ENCODE results near the gene CD160. TPM values are rescaled to one million over a fixed set of nuclear protein-coding genes. Genes with fewer than 3 reads are reported as not detected.
"Not testable (repeated sequence)": the region's sequence is repeated elsewhere in the genome, so short reads cannot be mapped to it uniquely, and the experiment has no call there.

CD160 gene
- total RNA-seq, 1 donor from 2014 or later, result not detected

- Mint-ChIP-seq H3K27me3 (ENCODE audit: unreplicated experiment) (no peaks in the 10 kb centered on the region), H3K9me3 (ENCODE audit: unreplicated experiment) (no peaks in the 10 kb centered on the region), H3K4me3 (ENCODE audit: unreplicated experiment) (no peak overlapping the region), H3K4me1 (ENCODE audit: unreplicated experiment) (peaks cover 17% of the 10 kb centered on the region), H3K36me3 (ENCODE audit: unreplicated experiment) (peaks cover 49% of the 10 kb centered on the region), H3K27ac (ENCODE audit: unreplicated experiment) (peak overlapping the region; percentile 87)
- TF ChIP-seq CTCF (IDR thresholded peaks at IDR 0.05), result no peak
- no peak for DNase-seq (ENCODE audit: extremely low spot score, unreplicated experiment)
These were observed 32.3 kb downstream of the CD160 start for GRCh38 chr1:145751491-145752037.

- no peak for DNase-seq (ENCODE audit: extremely low spot score, unreplicated experiment)
- Mint-ChIP-seq H3K27me3 (ENCODE audit: unreplicated experiment) (no peaks in the 10 kb centered on the region), H3K4me1 (ENCODE audit: unreplicated experiment) (peaks cover 4% of the 10 kb centered on the region), H3K9me3 (ENCODE audit: unreplicated experiment) (peaks cover 5% of the 10 kb centered on the region), H3K4me3 (ENCODE audit: unreplicated experiment) (no peak overlapping the region), H3K36me3 (ENCODE audit: unreplicated experiment) (peaks cover 45% of the 10 kb centered on the region), H3K27ac (ENCODE audit: unreplicated experiment) (no peak overlapping the region)
- TF ChIP-seq CTCF (IDR thresholded peaks at IDR 0.05), result no peak
These were observed 38.1 kb downstream of the CD160 start for GRCh38 chr1:145757420-145757819.

- no peak for TF ChIP-seq CTCF (IDR thresholded peaks at IDR 0.05)
- H3K4me3 Mint-ChIP-seq (ENCODE audit: unreplicated experiment), result no peak overlapping the region
- no peaks in the 10 kb centered on the region for H3K27me3 Mint-ChIP-seq (ENCODE audit: unreplicated experiment)
- peaks cover under 1% of the 10 kb centered on the region for H3K4me1 Mint-ChIP-seq (ENCODE audit: unreplicated experiment)
- DNase-seq (ENCODE audit: extremely low spot score, unreplicated experiment), result no peak
- H3K9me3 Mint-ChIP-seq (ENCODE audit: unreplicated experiment), result peaks cover 5% of the 10 kb centered on the region
- H3K36me3 Mint-ChIP-seq (ENCODE audit: unreplicated experiment), result peaks cover 47% of the 10 kb centered on the region
- H3K27ac Mint-ChIP-seq (ENCODE audit: unreplicated experiment), result no peak overlapping the region
These were observed 38.8 kb downstream of the CD160 start for GRCh38 chr1:145758116-145758515.

- Mint-ChIP-seq H3K27me3 (ENCODE audit: unreplicated experiment) (no peaks in the 10 kb centered on the region), H3K9me3 (ENCODE audit: unreplicated experiment) (peaks cover 5% of the 10 kb centered on the region), H3K36me3 (ENCODE audit: unreplicated experiment) (peaks cover 47% of the 10 kb centered on the region), H3K27ac (ENCODE audit: unreplicated experiment) (no peak overlapping the region), H3K4me1 (ENCODE audit: unreplicated experiment) (no peaks in the 10 kb centered on the region), H3K4me3 (ENCODE audit: unreplicated experiment) (no peak overlapping the region)
- TF ChIP-seq CTCF (IDR thresholded peaks at IDR 0.05), result no peak
- no peak for DNase-seq (ENCODE audit: extremely low spot score, unreplicated experiment)
These were observed 39.3 kb downstream of the CD160 start for GRCh38 chr1:145758575-145758974.

GRCh38 chr1:145759721-145760120 lies 40.4 kb downstream of the CD160 start:
- no peak for DNase-seq (ENCODE audit: extremely low spot score, unreplicated experiment)
- no peak overlapping the region for H3K4me3 Mint-ChIP-seq (ENCODE audit: unreplicated experiment)
- TF ChIP-seq CTCF (IDR thresholded peaks at IDR 0.05), result no peak
- H3K4me1 Mint-ChIP-seq (ENCODE audit: unreplicated experiment), result no peaks in the 10 kb centered on the region
- peaks cover 5% of the 10 kb centered on the region for H3K9me3 Mint-ChIP-seq (ENCODE audit: unreplicated experiment)
- H3K27me3 Mint-ChIP-seq (ENCODE audit: unreplicated experiment), result no peaks in the 10 kb centered on the region
- H3K36me3 Mint-ChIP-seq (ENCODE audit: unreplicated experiment), result peaks cover 47% of the 10 kb centered on the region
- no peak overlapping the region for H3K27ac Mint-ChIP-seq (ENCODE audit: unreplicated experiment)

GRCh38 chr1:145760395-145760949 lies 41.2 kb downstream of the CD160 start:
- not testable (repeated sequence) for DNase-seq (ENCODE audit: extremely low spot score, unreplicated experiment); H3K9me3 Mint-ChIP-seq (ENCODE audit: unreplicated experiment); H3K4me1 Mint-ChIP-seq (ENCODE audit: unreplicated experiment); H3K27ac Mint-ChIP-seq (ENCODE audit: unreplicated experiment); H3K27me3 Mint-ChIP-seq (ENCODE audit: unreplicated experiment); H3K4me3 Mint-ChIP-seq (ENCODE audit: unreplicated experiment)
- peaks cover 45% of the 10 kb centered on the region for H3K36me3 Mint-ChIP-seq (ENCODE audit: unreplicated experiment)

GRCh38 chr1:145761498-145761897 lies 42.2 kb downstream of the CD160 start:
- not testable (repeated sequence) for H3K9me3 Mint-ChIP-seq (ENCODE audit: unreplicated experiment); DNase-seq (ENCODE audit: extremely low spot score, unreplicated experiment); H3K27me3 Mint-ChIP-seq (ENCODE audit: unreplicated experiment); H3K4me3 Mint-ChIP-seq (ENCODE audit: unreplicated experiment); H3K4me1 Mint-ChIP-seq (ENCODE audit: unreplicated experiment); H3K27ac Mint-ChIP-seq (ENCODE audit: unreplicated experiment)
- H3K36me3 Mint-ChIP-seq (ENCODE audit: unreplicated experiment), result peaks cover 40% of the 10 kb centered on the region

GRCh38 chr1:145762001-145762400 lies 42.7 kb downstream of the CD160 start:
- not testable (repeated sequence) for H3K4me3 Mint-ChIP-seq (ENCODE audit: unreplicated experiment); H3K27ac Mint-ChIP-seq (ENCODE audit: unreplicated experiment); H3K27me3 Mint-ChIP-seq (ENCODE audit: unreplicated experiment); H3K4me1 Mint-ChIP-seq (ENCODE audit: unreplicated experiment); H3K9me3 Mint-ChIP-seq (ENCODE audit: unreplicated experiment); DNase-seq (ENCODE audit: extremely low spot score, unreplicated experiment)
- H3K36me3 Mint-ChIP-seq (ENCODE audit: unreplicated experiment), result peaks cover 38% of the 10 kb centered on the region

Measured in osteocyte (in vitro differentiated cells).